Fibroblast of the aortic adventitia (primary cell): ENCODE results near the gene DOCK4. TPM values are rescaled to one million over a fixed set of nuclear protein-coding genes. Genes with fewer than 3 reads are reported as not detected.
A peak's percentile ranks its signal among the peaks of the same experiment; 100 is the strongest.

Experiments used
- DNase-seq: peaks from one replicate; pipeline ENCODE4 v3.0.0-alpha.2; 2010; ENCODE audit warnings: low read depth
- H3K4me3 ChIP-seq: 2 replicates; pipeline ENCODE4 v1.5.1; 2011; ENCODE audit warnings: low read depth, mild to moderate bottlenecking, control low read depth, low read length, moderate library complexity
- total RNA-seq: library from RNA; depleted of rRNA; stranded (reverse); fragments of >200 nt; gene quantifications from 2 replicates; pipeline ENCODE4 v1.2.3, GENCODE V29; 2012; ENCODE audit warnings: low replicate concordance
- TF ChIP-seq, protein P1 (sequence below): IDR thresholded peaks from 2 replicates; pipeline ENCODE4 v1.5.1; 2011; ENCODE audit warnings: mild to moderate bottlenecking, low read length, control low read depth, inconsistent platforms; ENCODE audit not compliant: insufficient read depth

The DOCK4 gene, protein sequence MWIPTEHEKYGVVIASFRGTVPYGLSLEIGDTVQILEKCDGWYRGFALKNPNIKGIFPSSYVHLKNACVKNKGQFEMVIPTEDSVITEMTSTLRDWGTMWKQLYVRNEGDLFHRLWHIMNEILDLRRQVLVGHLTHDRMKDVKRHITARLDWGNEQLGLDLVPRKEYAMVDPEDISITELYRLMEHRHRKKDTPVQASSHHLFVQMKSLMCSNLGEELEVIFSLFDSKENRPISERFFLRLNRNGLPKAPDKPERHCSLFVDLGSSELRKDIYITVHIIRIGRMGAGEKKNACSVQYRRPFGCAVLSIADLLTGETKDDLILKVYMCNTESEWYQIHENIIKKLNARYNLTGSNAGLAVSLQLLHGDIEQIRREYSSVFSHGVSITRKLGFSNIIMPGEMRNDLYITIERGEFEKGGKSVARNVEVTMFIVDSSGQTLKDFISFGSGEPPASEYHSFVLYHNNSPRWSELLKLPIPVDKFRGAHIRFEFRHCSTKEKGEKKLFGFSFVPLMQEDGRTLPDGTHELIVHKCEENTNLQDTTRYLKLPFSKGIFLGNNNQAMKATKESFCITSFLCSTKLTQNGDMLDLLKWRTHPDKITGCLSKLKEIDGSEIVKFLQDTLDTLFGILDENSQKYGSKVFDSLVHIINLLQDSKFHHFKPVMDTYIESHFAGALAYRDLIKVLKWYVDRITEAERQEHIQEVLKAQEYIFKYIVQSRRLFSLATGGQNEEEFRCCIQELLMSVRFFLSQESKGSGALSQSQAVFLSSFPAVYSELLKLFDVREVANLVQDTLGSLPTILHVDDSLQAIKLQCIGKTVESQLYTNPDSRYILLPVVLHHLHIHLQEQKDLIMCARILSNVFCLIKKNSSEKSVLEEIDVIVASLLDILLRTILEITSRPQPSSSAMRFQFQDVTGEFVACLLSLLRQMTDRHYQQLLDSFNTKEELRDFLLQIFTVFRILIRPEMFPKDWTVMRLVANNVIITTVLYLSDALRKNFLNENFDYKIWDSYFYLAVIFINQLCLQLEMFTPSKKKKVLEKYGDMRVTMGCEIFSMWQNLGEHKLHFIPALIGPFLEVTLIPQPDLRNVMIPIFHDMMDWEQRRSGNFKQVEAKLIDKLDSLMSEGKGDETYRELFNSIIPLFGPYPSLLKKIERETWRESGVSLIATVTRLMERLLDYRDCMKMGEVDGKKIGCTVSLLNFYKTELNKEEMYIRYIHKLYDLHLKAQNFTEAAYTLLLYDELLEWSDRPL (N-terminal part only)
- 7.6 and 25.9 TPM in 2 replicates for total RNA-seq

DNA sequence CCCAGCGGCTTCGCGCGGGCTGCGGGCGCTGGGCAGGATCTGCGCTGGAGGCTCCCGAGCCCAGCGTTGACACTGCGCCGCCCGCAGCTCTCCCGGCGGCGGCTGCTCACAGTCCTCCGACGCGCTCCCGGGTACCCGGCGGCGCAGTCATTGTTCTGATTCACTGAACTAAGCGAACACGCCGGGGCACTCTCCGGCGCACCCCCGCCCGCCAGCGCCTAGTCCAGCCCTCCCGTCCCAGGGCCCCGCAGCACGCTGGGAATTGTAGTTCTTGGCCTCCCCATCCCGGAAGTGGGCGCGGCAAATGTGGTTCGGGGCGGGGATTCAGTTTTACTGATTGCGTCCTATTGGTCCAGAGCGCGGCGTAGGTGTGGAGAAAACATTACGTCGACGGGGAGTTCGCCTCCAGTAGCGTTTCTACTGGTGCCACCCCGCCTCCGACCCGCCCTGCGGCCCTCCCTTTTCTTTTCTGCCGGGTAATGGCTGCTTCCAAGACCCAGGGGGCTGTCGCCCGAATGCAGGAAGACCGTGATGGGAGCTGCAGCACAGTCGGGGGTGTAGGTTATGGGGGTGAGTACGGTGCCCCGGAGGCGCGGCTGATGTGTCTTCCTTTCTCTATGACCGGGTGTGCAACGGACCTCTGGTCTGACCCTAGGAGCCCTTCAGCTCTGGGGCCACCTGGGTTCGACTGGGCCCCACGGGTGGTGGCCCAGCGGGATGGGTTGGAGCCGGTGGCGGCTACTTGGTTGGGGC, at the start of gene DOCK4, which contains the start of gene ZNF277:
Gene DOCK4 (minus strand): TSS at position 162 of the 753 bp plus-strand sequence. CDS start 261 bp downstream, outside the sequence.
Gene ZNF277 (plus strand): TSS at position 458 of the 753 bp plus-strand sequence. CDS start 22 bp downstream, at position 480.
- DNase-seq, result peak; percentile 99
- peak within 1 kb of the TSS; percentile 95 for H3K4me3 ChIP-seq
- TF ChIP-seq, protein P1, sequence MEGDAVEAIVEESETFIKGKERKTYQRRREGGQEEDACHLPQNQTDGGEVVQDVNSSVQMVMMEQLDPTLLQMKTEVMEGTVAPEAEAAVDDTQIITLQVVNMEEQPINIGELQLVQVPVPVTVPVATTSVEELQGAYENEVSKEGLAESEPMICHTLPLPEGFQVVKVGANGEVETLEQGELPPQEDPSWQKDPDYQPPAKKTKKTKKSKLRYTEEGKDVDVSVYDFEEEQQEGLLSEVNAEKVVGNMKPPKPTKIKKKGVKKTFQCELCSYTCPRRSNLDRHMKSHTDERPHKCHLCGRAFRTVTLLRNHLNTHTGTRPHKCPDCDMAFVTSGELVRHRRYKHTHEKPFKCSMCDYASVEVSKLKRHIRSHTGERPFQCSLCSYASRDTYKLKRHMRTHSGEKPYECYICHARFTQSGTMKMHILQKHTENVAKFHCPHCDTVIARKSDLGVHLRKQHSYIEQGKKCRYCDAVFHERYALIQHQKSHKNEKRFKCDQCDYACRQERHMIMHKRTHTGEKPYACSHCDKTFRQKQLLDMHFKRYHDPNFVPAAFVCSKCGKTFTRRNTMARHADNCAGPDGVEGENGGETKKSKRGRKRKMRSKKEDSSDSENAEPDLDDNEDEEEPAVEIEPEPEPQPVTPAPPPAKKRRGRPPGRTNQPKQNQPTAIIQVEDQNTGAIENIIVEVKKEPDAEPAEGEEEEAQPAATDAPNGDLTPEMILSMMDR, result peak; percentile 13

DNA sequence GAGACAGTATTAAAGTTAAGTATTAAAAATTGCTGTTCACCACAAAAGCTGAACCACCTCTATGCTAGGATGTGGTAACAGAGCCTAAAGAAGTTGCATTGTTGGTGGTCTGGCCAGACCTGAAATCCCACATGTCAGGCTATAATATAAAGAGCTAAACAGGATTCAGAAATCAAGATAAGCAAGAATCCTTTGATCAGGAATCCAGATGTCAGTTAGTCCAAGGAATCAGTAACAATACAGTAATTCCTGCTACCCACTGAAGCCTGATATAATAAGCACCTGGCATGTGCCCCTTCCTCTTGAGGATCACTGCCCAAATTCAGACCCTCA, 49.2 kb upstream of the DOCK4 start:
- DNase-seq, result no peak
- no peak overlapping the region for H3K4me3 ChIP-seq
- TF ChIP-seq, protein P1, result no peak

DNA sequence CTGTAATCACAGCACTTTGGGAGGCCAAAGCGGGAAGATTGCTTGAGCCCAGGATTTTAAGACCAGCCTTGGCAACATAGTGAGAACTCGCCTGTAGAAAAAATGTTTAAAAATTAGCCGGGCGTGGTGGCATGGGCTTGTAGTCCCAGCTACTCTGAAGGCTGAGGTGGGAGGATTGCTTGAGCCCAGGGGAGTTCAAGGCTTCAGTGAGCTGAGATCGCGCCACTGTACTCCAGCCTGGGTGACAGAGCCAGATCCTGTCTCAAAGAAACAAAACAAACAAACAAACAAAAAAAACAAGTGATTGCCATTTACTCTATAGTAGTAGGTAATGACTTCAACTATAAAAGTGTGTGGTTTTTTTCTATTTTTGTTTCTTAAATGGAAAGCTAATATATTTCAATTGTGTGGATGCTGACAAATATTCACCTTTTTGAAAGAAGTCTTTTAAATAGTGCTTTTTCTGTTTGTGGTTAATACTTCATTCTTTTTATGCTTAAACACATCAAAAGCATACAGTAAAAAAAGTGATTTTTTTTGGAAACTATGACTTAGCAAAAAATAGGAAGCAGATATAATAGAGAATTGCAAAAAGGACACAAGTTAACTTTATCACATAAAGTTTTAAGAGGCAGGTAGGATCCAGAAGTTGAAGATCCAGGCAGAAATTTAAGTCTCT, 48.6 kb upstream of the DOCK4 start:
- TF ChIP-seq, protein P1, result no peak
- no peak overlapping the region for H3K4me3 ChIP-seq
- no peak for DNase-seq

DNA sequence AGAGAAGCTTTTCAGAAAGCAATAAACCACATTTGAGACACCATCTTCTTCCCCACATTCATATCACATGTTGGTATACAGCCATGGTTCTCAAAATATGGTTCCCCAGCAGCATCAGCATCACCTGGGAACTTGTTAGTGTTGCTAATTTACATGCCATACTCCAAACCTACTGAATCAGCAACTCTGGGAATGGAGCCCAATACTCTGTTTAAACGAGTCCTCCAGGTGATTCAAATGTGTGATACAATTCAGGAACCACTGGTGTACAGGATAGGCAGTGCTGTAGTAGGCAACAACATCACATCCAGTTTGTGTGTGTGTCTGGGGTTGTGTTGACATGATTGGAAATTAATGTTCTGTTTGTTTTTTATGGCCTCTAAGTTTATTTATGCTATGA, 48.0 kb upstream of the DOCK4 start:
- no peak overlapping the region for H3K4me3 ChIP-seq
- TF ChIP-seq, protein P1, result no peak
- DNase-seq, result no peak

DNA sequence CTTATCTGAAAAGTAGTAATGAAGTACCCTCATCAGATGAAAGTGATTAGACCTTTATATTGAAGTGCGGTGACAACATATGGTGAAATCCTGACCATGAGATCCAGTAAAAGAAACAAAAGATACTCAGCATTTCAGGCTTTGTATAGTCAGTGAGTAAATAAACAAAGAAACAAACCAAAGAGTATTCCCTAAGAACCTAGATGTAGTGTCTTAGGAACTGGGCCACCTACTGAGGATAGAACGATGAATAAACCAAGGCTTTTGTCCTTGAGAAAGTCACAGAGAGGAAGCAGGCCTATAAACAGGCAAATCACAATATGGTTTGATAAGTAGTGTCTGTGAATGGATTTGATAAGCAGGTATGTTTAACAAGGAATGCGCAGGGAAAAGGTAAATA, 46.5 kb upstream of the DOCK4 start:
- H3K4me3 ChIP-seq, result no peak overlapping the region
- no peak for DNase-seq
- TF ChIP-seq, protein P1, result no peak
